SU-DHL-6 (cell line): ENCODE data around the gene DSG4.

ENCODE experiments used
- CTCF ChIP-seq: fragments of 200-600 bp; sonication (generic); IDR thresholded peaks from one replicate; pipeline ENCODE4 v1.5.1; 2017; ENCODE audit warnings: antibody characterized with exemption, mild to moderate bottlenecking, low read length, moderate library complexity; ENCODE audit not compliant: insufficient read depth, poor library complexity, severe bottlenecking
- EZH2phosphoT487 ChIP-seq: fragments of 200-600 bp; sonication (generic), shearing (Covaris generic); conservative IDR thresholded peaks from 2 replicates; pipeline ENCODE4 v1.6.1; 2018; ENCODE audit warnings: mild to moderate bottlenecking, antibody characterized with exemption, low read length, moderate library complexity, mixed read lengths

DNA sequence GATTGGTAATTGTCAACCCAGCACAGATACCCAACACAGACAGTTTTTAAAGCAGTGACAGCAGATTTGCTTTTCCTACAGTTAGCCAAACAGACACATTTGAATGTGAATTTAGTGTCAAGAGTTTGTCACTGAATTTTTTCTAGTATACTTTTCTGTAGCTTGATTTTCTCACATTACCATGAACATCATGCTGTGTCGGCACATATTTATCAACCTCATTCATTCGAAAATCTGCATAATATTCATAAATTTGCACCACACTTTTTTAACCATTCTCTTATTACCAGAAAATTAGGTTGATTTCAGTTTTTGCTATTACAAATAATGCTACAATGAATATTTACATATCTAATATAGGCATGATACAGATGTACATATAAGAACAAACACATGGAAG, 43.9 kb downstream of the DSG4 start:
- TF ChIP-seq CTCF = no peak
- no peak for TF ChIP-seq EZH2phosphoT487
